GM12878 (cell line): Measurements from ENCODE around the gene FOSB.

Experiments used
- ATF7 ChIP-seq: fragments of 450-650 bp; IDR thresholded peaks from 2 replicates; pipeline ENCODE4 v1.6.1; 2016; ENCODE audit warnings: low read depth, mild to moderate bottlenecking
- HDAC6 ChIP-seq: fragments of 200-600 bp; sonication (generic); IDR thresholded peaks from one replicate; pipeline ENCODE4 v1.8.0; 2017; ENCODE audit warnings: antibody characterized with exemption; ENCODE audit not compliant: unreplicated experiment
- ZNF622 ChIP-seq: fragments of 450-650 bp; IDR thresholded peaks from 2 replicates; pipeline ENCODE4 v1.6.1; 2017; ENCODE audit warnings: mild to moderate bottlenecking, inconsistent platforms

- TF ChIP-seq HDAC6 (no peak), ATF7 (no peak), ZNF622 (no peak)
Observed at GRCh38 chr19:45457776-45458175, 10.0 kb upstream of the FOSB start.
